A673 (cell line): Measurements from ENCODE around the gene CUL1. TPM values are rescaled to one million over a fixed set of nuclear protein-coding genes. Genes with fewer than 3 reads are reported as not detected.
A peak's percentile ranks its signal among the peaks of the same experiment; 100 is the strongest.

Source experiments
- BruUV-seq: library from RNA; stranded (reverse); fragments of 400-500 nt; replicated peaks from 2 replicates; lab custom pipeline; 2021; lab: Mats Ljungman, UMichigan
- CTCF ChIA-PET: fragments of 300-600 bp; sonication (Branson Sonifier 250); formaldehyde crosslinking; loops from one replicate; lab custom pipeline; 2022; ENCODE audit warnings: antibody characterized with exemption; lab: Charles Lee
- POLR2A ChIA-PET: fragments of 300-600 bp; sonication (Branson Sonifier 250); formaldehyde crosslinking; loops from one replicate; lab custom pipeline; 2022; ENCODE audit warnings: antibody characterized with exemption; ENCODE audit not compliant: low non-redundant PET; lab: Charles Lee
- DNase-seq: peaks from one replicate; pipeline ENCODE4 v3.0.0-alpha.2; 2015; ENCODE audit warnings: low spot score
- H3K27ac ChIP-seq: fragments of 200-600 bp; sonication (generic); 2 replicates; pipeline ENCODE4 v1.5.1; 2016; ENCODE audit warnings: mixed run types, low read depth, mild to moderate bottlenecking, mixed read lengths, antibody characterized with exemption, low read length; ENCODE audit not compliant: poor library complexity, severe bottlenecking
- H3K27me3 ChIP-seq: fragments of 200-600 bp; sonication (generic); replicated peaks from 2 replicates; pipeline ENCODE4 v1.6.1; 2017; ENCODE audit warnings: mixed run types, low read depth, mild to moderate bottlenecking, mixed read lengths, antibody characterized with exemption, low read length; ENCODE audit not compliant: insufficient read depth, poor library complexity
- H3K36me3 ChIP-seq: fragments of 200-600 bp; sonication (generic); 2 replicates; pipeline ENCODE4 v1.6.1; 2016; ENCODE audit warnings: mixed run types, mild to moderate bottlenecking, mixed read lengths, antibody characterized with exemption, low read length; ENCODE audit not compliant: insufficient read depth, poor library complexity, severe bottlenecking
- H3K4me1 ChIP-seq: fragments of 200-600 bp; sonication (generic); 2 replicates; pipeline ENCODE4 v1.6.1; 2017; ENCODE audit warnings: mixed run types, mild to moderate bottlenecking, mixed read lengths, antibody characterized with exemption, low read length; ENCODE audit not compliant: insufficient read depth, poor library complexity, severe bottlenecking
- H3K4me3 ChIP-seq: fragments of 200-600 bp; sonication (generic); 2 replicates; pipeline ENCODE4 v1.5.1; 2016; ENCODE audit warnings: low read depth, mixed run types, mild to moderate bottlenecking, mixed read lengths, low read length; ENCODE audit not compliant: poor library complexity, severe bottlenecking
- H3K9me3 ChIP-seq: fragments of 200-600 bp; sonication (generic); 2 replicates; pipeline ENCODE4 v1.6.1; 2016; ENCODE audit warnings: mixed run types, low read depth, mild to moderate bottlenecking, mixed read lengths, antibody characterized with exemption, low read length; ENCODE audit not compliant: poor library complexity, severe bottlenecking
- EZH2 ChIP-seq: fragments of 200-600 bp; sonication (generic); IDR thresholded peaks from 2 replicates; pipeline ENCODE4 v1.6.1; 2017; ENCODE audit warnings: borderline replicate concordance, low read depth, mild to moderate bottlenecking, mixed read lengths, antibody characterized with exemption, low read length; ENCODE audit not compliant: poor library complexity, severe bottlenecking
- intact Hi-C: fragments of 100-400 bp; cut with micrococcal nuclease; formaldehyde crosslinking; loops from one replicate; pipeline ENCODE4 v1.10.0; 2022; ENCODE audit not compliant: unreplicated experiment
- total RNA-seq: library from RNA; stranded (reverse); gene quantifications from 2 replicates; pipeline ENCODE4 v1.2.3, GENCODE V29; 2021
- TF ChIP-seq, protein P1 (sequence below): fragments of 300-800, 200-600 bp; sonication (generic); conservative IDR thresholded peaks from 2 replicates; pipeline ENCODE4 v1.5.1; 2017; ENCODE audit warnings: low read depth, mild to moderate bottlenecking, antibody characterized with exemption, low read length, moderate library complexity, mixed read lengths

Gene CUL1
- total RNA-seq, 1 experiment from 2014 or later = 75.5 TPM

DNA sequence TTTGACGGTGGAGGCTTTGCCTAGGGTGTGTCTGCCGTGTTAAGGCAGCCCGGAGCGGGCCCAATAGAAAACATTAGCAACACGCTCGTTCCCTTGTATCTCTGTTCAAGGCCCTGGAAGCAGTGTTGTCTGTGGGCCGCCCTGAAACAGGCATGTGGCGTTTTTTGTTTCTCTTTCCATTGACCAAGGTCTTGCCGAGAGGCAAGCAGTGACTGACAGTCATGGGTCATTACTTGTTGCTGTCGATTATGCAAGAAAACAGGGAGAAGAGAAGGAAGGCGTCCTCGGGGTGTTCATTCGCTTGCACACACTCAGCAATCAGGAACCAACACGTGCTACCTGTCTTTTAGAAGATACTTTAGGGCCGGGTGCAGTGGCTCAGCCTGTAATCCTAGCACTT lies 92.8 kb downstream of the CUL1 start:
- no peak overlapping the region for H3K27ac ChIP-seq
- H3K4me3 ChIP-seq = no peak overlapping the region
- TF ChIP-seq EZH2 = no peak
- TF ChIP-seq, protein P1, sequence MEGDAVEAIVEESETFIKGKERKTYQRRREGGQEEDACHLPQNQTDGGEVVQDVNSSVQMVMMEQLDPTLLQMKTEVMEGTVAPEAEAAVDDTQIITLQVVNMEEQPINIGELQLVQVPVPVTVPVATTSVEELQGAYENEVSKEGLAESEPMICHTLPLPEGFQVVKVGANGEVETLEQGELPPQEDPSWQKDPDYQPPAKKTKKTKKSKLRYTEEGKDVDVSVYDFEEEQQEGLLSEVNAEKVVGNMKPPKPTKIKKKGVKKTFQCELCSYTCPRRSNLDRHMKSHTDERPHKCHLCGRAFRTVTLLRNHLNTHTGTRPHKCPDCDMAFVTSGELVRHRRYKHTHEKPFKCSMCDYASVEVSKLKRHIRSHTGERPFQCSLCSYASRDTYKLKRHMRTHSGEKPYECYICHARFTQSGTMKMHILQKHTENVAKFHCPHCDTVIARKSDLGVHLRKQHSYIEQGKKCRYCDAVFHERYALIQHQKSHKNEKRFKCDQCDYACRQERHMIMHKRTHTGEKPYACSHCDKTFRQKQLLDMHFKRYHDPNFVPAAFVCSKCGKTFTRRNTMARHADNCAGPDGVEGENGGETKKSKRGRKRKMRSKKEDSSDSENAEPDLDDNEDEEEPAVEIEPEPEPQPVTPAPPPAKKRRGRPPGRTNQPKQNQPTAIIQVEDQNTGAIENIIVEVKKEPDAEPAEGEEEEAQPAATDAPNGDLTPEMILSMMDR = no peak
- no peaks in the 10 kb centered on the region for H3K27me3 ChIP-seq
- no TSS peak for BruUV-seq
- ChIA-PET POLR2A (no interaction called here), CTCF (no interaction called here)
- no peaks in the 10 kb centered on the region for H3K4me1 ChIP-seq
- intact Hi-C loops = loop anchor here (5.0 kb wide), 1 partner anchor 214 kb away; no protein-coding TSS in a partner anchor
- peaks cover 88% of the 10 kb centered on the region for H3K36me3 ChIP-seq
- H3K9me3 ChIP-seq = peaks cover 5% of the 10 kb centered on the region
- no peak for DNase-seq

DNA sequence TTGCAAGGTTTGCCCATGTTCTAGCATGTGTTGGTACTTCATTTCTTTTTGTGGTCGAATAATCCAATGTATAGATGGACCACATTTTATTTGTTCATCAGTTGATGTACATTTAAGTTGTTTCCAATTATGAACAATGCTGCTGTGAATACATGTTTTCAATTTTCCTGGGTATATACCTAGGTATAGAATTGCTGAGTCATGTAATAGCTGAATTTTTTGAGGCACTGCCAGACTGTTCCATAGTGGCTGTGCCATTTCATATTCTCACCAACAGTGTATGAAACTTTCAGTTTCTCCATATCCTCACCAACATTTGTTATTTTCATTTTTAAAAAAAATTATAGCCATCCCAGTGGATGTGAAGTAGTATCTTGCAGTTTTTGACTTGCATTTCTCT lies 94.9 kb downstream of the CUL1 start:
- ChIA-PET CTCF (no interaction called here), POLR2A (no interaction called here)
- peaks cover 85% of the 10 kb centered on the region for H3K36me3 ChIP-seq
- intact Hi-C loops = loop anchor here (5.0 kb wide), 1 partner anchor 216 kb away; no protein-coding TSS in a partner anchor
- peak overlapping the region; percentile 14 for H3K27ac ChIP-seq
- no TSS peak for BruUV-seq
- DNase-seq = no peak
- H3K27me3 ChIP-seq = no peaks in the 10 kb centered on the region
- peaks cover 5% of the 10 kb centered on the region for H3K9me3 ChIP-seq
- H3K4me1 ChIP-seq = no peaks in the 10 kb centered on the region
- no peak overlapping the region for H3K4me3 ChIP-seq
- TF ChIP-seq, protein P1 = no peak
- TF ChIP-seq EZH2 = no peak

DNA sequence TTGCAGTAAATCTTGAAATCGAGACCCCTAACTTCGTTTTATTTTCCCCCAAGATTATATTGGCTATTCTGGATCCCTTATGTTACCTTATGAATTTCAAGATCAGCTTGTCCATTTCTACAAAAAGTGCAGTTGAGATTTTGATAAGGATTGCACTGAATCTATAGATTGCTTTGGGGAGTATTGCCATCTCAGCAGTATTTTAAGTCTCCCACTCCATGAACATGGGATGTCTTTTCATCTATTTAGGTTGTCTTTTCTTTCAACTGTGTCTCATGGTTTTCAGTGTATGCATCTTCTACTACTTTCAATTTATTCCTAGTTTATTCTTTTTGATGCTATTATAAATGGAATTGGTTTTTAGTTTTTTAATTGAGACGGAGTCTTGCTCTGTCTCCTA lies 95.8 kb downstream of the CUL1 start:
- Histone ChIP-seq H3K9me3 (peaks cover 5% of the 10 kb centered on the region), H3K27me3 (no peaks in the 10 kb centered on the region), H3K36me3 (peaks cover 85% of the 10 kb centered on the region), H3K4me1 (no peaks in the 10 kb centered on the region), H3K27ac (no peak overlapping the region), H3K4me3 (no peak overlapping the region)
- ChIA-PET POLR2A (no interaction called here), CTCF (no interaction called here)
- no peak for TF ChIP-seq EZH2
- TF ChIP-seq, protein P1 = no peak
- BruUV-seq = no TSS peak
- no peak for DNase-seq
- intact Hi-C loops = loop anchor here (5.0 kb wide), 1 partner anchor 217 kb away; no protein-coding TSS in a partner anchor
